Coronary artery (tissue), 2 donors: ENCODE results near the gene GRAMD4.
A peak's percentile ranks its signal among the peaks of the same experiment; 100 is the strongest.

Experiments used
- DNase-seq: peaks from one replicate; pipeline ENCODE4 v3.0.0-alpha.2; 2017; ENCODE audit warnings: low spot score
- H3K27ac ChIP-seq, 2 donors: fragments of 200-600 bp; sonication (generic); one replicate each; pipeline ENCODE4 v1.5.1; 2016 to 2019
- H3K4me3 ChIP-seq: fragments of 200-600 bp; sonication (generic); 2 replicates; pipeline ENCODE4 v1.5.1; 2016; ENCODE audit warnings: mild to moderate bottlenecking, moderate library complexity
- CTCF ChIP-seq: fragments of 200-600 bp; sonication (generic); IDR thresholded peaks from one replicate; pipeline ENCODE4 v1.5.1; 2019; ENCODE audit warnings: antibody characterized with exemption

The GRAMD4 gene

GRCh38 chr22:46574993-46575910 lies 44.9 kb upstream of the GRAMD4 start:
- no peak for DNase-seq
- Histone ChIP-seq H3K27ac (peak overlapping the region in 1 of 2 donors; percentile 85), H3K4me3 (no peak overlapping the region)
- no peak for TF ChIP-seq CTCF

GRCh38 chr22:46575911-46576555 lies 44.2 kb upstream of the GRAMD4 start:
- Histone ChIP-seq H3K27ac (peak overlapping the region in 1 of 2 donors; percentile 85), H3K4me3 (peak overlapping the region; percentile 88)
- no peak for DNase-seq
- no peak for TF ChIP-seq CTCF

DNA sequence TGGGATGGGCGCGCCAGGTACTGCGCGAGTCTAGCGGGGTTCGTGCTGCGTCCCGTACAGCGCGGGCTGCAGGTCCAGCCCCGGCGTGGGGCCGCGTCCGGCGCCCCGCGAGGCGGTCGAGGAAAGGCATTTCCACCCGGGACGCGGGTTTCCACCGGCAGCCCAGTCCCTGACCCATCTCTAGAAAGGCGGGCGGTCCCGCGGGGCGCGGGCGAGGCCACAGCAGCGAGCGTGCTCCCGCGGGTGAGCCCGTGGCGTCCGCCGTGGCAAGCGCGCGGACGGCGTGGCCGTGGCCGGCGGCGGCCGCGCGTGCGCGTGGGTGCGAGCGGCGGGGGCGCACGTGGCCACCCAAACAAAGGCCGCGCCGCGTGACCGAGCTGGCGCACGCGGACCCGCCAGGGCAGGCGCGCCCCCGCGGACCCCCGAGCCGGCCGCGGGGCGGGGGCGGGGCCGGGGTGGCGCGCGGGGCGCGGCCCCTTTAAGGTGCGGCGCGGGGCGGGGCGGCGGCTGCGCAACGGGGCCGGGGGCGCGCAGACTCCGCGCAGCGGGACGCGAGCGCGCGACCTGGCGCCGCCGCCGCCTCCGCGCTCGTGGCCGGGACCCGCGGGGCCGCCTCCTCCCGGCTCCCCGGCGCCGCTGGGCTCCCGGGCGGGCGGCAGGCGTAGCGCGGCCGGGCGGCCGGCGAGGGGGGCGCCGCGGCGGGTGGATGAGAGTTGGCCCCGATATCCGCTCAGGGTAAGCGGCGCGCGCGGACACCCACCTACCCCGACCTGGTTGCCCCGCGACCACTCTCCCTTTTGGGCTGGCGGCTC lies 43.4 kb upstream of the GRAMD4 start:
- TF ChIP-seq CTCF, result no peak
- H3K27ac ChIP-seq, result peak overlapping the region in 1 of 2 donors; percentile 85
- no peak for DNase-seq
- H3K4me3 ChIP-seq, result peak overlapping the region; percentile 88

DNA sequence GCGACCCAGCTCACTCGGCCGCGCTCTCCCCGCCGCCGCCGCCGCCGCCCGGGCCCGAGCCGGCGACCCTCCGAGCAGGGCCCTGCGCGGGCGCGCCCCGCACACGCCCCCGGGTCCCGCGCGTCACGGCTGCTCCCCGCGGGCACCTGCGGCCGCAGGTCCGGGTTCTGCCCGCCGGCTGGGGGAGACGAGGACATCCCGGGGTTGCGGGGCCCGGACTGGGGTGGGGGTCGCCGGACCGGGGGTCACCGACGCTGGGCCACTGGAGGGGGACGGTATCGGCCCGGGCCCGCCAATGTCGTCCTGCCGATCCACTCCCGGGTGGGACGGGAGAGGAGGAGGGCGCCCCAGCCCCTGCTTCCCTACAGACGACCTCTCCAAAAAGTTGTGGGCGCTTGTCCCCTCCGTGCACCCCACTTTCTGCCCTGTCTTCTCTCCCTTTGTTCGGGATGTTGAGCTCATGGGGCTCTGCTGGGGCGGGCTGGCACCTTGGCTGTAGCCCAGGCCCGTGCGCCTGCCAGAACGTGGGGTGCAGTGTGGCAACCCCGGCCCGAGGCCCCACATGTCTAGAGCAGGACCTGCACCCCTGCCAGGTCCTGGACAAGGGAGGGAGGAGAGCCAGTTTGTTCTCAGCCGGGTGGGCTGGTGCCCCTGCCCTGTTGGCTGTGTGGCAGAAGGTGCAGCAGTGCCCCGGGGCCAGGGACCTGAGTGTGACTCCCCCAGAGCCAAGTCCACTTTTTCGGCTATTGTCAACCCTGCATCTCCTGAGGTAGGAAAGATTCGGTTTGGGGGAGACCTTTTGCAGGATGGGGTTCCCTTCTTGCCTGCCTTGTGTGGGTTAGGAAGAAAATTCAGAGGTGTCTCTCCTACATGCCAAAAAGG lies 42.6 kb upstream of the GRAMD4 start:
- H3K4me3 ChIP-seq, result peak overlapping the region; percentile 88
- H3K27ac ChIP-seq, result peak overlapping the region in 1 of 2 donors; percentile 85
- no peak for TF ChIP-seq CTCF
- DNase-seq, result no peak

GRCh38 chr22:46578251-46578823 lies 41.8 kb upstream of the GRAMD4 start:
- DNase-seq, result no peak
- Histone ChIP-seq H3K27ac (peak overlapping the region in 1 of 2 donors; percentile 34), H3K4me3 (peak overlapping the region; percentile 88)
- TF ChIP-seq CTCF, result no peak
